ENCODE data around the gene VPS36.
"Not testable (repeated sequence)": the region's sequence is repeated elsewhere in the genome, so short reads cannot be mapped to it uniquely, and the experiment has no call there.

The VPS36 gene

DNA sequence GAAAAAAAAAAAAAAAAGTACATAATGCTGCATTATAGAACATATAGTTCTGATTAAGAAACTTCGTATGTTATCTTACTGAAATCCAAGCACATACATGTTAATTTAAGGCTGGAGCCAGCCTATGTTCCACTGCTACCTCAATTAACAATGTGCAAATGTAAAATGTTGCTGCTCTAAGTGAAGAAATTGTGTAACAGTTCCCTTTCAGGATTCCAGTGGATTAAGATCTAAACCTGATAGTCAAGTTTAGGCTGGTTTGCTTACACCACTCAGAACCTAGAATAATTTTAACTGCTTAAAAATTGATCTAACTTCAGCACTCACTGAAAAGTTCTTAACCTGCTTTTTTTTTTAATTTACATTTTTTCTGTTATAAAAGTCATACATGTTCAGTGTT lies 4.2 kb downstream of the VPS36 start:
- no peak for DNase-seq (ENCODE audit: low spot score)

DNA sequence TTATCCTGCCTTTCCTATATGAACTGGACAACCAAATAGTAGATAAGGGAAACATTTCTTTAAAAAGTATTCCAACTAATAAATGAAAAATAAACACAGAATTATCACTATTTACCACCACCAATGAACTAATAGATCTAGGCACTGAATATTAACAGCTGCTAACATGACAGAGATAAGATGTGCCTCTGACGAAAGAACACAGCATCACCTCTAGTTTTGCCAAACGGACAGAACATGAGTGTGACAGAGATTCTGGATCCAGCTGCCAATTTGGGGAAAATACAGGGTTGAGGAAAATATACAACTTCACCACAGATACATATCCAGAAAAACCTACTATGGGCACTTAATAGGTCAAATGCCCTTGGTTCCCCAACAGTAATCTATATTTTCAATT lies 18.0 kb downstream of the VPS36 start:
- DNase-seq (ENCODE audit: low spot score): no peak

DNA sequence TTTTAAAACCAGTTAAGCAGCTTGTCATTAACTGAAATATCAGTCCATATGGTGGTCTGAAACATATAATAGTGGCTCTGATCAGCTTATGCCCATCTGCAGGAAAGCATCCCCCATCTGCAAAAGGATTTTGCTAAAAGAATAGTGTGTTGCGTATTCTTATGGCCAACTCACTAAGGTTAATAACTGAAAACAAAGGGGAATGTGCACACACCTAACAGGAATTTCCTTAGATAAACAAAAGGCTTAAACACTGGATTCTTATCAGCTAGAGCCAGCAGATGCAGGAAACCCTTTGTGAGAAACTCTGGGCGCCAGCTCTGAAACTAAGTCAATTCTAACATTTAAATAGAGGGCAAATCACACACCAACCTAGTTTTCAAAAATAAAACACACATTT lies 22.1 kb downstream of the VPS36 start:
- no peak for DNase-seq (ENCODE audit: low spot score)

DNA sequence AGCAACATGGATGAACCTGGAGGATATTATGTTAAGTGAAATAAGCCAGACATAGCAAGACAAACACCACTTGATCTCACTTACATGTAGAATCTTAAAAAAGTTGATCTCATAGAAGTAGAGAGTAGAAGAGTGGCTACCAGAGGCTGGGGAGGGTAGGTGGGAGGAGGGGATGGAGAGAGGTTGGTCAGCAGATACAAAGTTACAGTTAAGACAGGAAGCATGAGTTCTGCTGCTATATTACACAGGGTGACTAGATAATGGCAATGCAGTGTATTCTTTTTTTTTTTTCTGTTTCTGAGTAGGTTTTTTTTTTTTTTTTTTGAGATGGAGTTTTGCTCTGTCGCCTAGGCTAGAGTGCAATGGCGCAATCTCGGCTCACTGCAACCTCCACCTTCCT lies 29.2 kb downstream of the VPS36 start:
- no peak for DNase-seq (ENCODE audit: low spot score)

DNA sequence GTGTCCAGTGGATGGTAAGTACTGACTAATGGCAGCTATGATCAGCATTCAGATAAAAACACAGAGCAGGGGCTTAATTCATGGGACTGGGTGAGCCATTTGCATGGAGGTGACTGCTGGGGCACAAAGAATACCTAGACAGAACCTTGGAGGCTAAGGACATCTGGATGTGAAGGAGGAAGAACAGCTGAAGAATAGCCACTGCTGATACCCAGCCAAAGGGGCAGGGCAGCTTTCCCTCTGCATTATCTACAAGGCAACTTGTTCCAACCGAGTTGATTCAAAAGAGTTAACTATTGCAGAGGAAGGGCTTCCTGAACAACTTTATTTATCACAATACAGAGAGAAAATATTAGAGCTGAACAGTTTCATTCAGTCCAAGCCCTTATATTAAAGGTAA lies 31.4 kb downstream of the VPS36 start:
- no peak for DNase-seq (ENCODE audit: low spot score)

DNA sequence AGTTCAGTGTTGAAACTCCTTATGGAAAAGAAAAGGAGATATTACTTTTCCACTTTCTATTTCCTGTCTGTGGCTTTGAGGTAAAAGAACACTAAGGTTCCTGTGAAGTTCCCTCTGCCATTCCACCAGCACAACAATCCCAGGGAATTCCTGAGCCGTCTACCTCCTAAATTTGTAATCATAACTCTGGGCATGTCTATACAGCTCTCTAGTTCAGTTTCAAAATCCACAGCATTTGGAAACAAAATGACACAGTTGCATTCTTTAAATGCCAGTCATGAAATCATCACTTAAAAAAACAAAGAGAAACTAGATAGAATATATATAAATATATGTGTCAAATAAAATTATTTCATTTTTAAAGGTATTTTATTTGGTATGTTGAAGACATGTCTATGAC lies 35.5 kb downstream of the VPS36 start:
- no peak for DNase-seq (ENCODE audit: low spot score)

DNA sequence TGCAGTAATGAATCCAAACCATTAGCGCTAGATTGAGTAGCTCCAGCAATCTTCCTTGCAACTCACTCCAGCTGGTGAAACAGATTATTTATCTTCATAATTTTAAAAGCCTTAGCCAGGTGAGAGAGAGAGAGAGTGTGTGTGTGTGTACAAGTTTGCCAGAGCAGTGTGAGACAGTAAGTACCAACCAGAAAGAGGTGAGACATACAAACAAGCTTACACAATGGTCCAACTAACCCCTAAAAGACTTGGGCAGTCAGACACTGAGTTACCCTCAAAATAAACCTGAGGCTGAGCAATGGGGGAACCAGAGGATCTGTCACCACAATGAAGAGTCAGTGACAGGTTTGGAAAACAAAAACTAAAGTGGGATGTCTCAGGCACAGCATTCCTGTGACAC lies 36.4 kb downstream of the VPS36 start:
- no peak for DNase-seq (ENCODE audit: low spot score)

DNA sequence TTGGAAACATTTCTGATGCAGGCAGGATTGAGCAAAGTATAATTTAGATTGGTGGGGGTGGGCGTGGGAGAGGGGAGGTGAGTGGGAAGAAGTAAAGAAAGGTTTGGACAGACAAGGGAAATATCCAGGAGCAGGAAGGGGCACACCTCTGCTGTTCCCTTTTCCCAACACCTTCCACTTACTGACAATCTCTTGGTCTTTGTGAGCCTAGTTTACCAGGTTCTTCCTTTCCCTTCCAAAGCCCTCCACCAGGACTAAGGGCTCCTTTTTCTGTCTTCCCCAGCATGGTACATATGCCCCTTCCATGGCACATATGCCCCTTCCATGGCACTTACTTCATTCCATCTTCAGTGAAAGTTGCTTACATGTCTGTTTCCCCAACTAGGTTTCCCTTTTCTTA lies 38.3 kb downstream of the VPS36 start:
- DNase-seq (ENCODE audit: low spot score): no peak

DNA sequence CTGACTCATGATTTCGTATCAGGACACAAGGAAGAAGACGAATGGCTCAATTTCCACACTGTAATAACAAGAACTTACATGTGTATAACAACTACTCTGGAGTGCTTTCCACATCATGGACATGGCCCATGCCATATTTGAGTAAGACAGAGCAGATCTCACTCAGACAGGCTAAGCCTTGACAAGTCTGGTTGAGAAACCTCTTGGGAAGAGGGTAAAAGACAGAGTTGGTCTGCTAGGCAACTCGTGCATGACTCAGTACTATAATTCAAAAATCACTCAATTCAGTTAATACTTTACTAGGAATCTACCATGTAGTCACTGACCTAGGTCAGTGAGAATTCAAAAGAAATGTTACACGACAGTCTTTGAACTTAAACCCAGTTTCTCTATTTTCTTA lies 38.8 kb downstream of the VPS36 start:
- no peak for DNase-seq (ENCODE audit: low spot score)

DNA sequence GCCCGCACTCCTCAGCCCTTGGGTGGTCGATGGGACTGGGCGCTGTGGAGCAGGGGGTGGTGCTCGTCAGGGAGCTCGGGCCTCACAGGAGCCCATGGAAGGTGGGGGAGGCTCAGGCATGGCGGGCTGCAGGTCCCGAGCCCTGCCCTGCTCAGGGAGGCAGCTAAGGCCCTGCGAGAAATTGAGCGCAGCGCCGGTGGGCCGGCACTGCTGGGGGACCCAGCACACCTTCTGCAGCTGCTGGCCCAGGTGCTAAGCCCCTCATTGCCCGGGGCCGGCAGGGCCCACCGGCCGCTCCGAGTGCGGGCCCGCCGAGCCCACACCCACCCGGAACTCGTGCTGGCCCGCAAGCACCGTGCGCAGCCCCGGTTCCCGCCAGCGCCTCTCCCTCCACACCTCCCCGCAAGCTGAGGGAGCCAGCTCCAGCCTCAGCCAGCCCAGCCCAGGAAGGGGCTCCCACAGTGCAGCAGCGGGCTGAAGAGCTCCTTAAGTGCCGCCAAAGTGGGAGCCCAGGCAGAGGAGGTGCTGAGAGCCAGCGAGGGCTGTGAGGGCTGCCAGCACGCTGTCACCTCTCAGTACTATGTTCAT lies 42.3 kb downstream of the VPS36 start:
- DNase-seq (ENCODE audit: low spot score): not testable (repeated sequence)

DNA sequence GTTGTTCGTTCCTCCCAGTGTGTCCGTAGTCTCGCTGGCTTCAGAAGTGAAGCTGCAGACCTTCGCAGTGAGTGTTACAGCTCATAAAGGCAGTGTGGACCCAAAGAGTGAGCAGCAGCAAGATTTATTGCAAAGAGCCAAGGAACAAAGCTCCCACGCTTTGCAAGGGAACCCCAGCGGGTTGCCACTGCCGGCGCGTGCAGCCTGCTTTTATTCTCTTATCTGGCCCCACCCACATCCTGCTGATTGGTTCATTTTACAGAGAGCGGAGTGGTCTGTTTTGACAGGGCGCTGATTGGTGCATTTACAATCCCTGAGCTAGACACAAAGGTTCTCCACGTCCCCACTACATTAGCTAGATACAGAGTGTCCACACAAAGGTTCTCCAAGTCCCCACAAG lies 43.0 kb downstream of the VPS36 start:
- DNase-seq (ENCODE audit: low spot score): not testable (repeated sequence)

DNA sequence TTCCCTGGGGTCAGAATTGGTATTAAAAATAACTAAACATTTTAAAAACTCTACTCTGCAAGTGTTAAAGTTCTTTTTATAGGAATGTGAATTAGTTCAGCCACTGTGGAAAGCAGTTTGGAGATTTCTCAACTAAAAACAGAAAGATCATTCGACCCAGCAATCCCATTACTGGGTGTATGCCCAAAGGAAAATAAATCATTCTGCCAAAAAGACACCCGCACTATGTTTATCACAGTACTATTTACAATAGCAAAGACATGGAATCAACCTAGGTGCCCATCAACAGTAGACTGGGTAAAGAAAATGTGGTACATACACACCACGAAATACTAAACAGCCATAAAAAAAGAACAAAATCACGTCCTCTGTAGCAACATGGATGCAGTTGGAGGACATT lies 43.8 kb downstream of the VPS36 start:
- DNase-seq (ENCODE audit: low spot score): no peak

DNA sequence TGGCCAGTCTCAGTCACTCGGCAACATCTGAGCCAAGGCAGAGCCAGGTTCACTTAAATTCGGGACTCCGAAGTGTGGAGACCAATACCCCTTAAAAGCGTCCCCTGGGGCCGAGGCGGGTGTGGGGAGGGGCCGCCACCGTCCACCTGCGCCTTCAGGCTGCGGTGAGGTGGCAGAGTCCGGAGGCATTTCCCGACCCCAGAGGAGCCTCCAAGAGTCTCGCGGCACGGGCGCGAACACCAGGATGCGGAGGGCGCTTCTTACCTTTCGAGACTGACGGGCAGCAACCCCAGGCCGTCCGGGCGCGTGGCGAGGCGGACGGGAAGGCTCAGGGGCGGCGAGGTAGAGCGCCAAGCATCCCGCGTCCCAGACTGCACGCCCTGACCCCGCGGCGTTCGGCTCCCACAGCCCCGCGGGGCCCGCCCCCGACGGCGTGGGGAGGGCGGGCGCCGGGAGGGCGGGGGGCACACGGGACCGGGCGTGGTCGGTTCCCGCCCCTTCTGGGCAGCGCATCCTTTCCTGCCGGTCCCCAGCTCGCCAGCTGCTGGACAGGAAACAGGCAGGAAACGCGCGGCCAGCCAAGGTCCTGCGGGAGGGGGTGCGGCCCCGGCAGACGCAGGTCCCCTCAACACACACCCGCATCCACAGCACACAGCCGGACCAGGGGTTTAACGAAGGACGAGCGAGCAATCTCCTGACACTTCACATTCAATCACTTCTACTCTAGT lies 44.5 kb downstream of the VPS36 start, which contains the start of gene THSD1:
Gene THSD1 (minus strand): TSS at position 406 of the 728 bp plus-strand sequence. CDS start 3,572 bp downstream, outside the sequence.
- DNase-seq (ENCODE audit: low spot score): peak; percentile 28

DNA sequence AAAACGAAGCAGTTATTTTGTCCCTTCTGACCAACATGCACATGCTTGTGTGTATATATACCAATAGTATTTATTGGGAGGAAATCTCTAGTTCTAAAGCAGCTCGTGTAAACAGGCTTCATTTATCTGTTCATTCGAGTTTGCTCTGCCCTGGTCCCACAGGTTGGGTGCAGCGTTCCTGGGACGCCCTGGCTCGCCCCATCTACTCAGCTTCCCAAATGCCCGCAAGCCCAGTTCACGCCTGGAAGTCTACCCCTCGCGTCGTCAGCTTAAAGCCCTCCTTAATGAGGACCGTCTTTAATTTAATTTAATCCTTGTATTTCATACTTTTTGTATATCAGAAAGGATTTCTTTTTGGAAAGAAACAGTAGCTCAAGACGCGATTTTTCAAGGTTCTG lies 45.1 kb downstream of the VPS36 start:
- DNase-seq (ENCODE audit: low spot score): no peak

DNA sequence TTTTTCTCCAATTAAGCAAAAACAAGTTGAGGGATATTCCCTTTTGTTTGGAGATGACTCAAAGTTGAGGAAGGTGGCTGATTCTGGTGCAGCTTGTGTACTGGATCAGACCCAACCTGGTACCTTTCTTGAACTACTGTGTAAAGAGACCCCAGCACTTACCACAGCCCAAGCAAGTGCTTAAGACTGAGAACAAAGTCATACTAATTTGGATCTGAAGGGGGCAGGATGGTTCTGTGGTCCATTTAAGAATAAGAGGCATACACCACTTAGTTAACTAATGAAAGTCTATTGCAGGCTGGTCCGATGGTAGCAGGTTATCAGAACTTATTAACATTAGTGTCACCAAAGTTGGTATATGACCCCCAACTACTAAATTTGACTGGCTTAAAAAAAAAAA lies 50.7 kb downstream of the VPS36 start:
- DNase-seq (ENCODE audit: low spot score): no peak

DNA sequence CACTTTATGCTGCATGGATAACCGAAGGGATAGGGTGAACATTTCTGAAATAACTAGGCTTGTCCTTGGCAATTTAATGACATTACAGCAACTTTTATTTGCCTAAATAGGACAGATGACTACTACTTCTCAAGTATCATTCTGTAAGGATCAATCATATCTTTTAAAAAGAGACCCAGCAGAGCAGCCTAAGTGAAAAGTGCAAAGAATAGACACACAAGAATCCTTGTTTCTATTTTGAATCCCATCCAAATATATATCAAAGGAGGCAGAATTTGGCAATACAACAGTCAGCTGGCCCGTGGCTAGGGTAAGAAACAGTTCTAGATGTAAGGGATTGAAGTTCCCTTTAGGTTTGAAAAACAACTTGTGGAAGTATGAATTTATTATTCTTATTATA lies 51.4 kb downstream of the VPS36 start:
- DNase-seq (ENCODE audit: low spot score): no peak

DNA sequence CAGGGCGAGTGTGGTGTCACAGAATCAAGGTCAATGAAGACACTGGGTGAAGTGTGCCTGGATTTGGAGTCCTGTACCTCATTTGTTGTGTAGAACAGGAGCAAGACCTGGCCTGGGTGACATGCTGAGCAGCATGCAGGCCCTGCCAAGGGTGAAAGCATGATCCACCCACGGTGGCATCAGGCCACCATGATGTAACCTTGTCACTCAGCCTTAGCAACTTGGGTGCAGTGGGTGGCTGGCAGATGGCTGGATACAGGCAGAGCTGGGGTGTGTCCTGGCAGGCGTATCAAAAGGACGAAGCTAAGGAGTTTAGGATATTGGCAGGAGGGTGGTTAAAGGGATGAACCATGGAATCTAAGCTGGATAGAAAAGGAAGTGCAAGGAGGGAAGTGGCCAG lies 54.7 kb downstream of the VPS36 start:
- no peak for DNase-seq (ENCODE audit: low spot score)

DNA sequence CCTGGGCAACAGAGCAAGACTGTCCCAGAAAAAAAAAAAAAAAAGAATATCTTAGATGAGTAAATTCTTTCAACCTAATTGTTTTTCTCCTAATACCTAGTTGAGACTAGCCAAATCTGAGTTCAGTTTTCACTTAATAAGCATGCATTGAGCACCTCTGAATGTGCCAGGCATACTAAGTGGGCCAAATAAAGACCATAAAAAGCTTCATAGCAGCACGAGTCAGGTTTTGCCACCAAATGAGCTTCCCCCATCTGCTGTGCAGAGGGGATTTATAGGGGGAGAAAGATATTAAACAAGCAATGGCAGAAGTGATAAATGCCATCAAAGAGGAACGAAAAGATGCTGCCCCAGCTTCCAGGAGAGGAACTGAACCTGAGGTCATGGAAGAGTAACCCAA lies 55.8 kb downstream of the VPS36 start:
- no peak for DNase-seq (ENCODE audit: low spot score)

DNA sequence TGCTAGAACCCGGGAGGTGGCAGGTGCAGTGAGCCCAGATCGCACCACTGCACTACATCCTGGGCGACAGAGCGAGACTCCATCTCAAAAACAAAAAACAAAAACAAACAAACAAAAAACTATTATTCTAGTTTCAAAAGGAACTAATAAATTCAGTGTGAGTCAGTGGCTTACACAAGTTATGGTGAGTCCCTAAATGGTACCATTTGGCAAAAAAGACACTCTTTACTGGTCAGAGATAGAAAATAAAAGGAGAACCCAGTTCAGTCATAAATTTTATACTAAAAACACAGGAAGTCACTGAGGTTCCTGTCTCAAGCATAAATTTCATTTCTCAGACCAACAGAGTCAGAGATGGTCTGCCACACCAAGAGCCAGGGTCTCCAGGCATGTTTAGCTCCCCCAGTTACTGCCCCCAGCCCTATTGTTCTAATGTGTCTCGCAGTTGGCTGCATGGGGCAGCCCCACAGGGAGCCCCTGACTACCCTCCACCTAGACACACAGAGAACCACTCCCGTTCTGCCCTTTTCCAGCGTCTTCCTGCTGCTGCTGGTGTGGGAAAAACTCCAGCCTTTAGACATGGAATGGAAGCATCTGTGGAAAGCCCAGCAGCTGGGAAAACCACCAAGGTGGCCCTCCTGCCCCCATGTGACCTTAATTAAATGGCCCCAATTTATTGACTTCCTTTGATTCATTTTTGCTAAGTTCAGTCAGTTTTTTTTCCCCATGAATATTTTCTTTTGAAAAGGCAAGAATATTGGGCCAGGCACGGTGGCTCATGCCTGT lies 56.7 kb downstream of the VPS36 start:
- no peak for DNase-seq (ENCODE audit: low spot score)

DNA sequence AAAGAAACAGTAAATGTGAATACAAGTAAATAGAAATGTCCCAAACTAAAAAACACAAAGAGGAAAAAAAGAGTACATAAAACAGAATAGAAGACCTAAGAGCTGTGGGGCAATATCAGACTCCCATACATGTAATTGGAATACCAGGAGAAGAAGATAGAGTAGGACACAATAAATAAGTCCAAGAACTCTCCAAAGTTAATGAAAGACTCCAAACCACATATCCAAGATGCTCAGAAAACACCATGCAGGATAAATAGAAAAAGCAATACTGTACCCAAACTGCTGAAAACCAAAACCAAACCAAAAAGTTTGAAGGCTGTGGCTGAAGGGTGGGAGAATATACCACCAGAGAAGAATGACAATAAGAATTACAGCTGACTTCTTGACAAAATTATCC lies 62.7 kb downstream of the VPS36 start:
- DNase-seq (ENCODE audit: low spot score): no peak

DNA sequence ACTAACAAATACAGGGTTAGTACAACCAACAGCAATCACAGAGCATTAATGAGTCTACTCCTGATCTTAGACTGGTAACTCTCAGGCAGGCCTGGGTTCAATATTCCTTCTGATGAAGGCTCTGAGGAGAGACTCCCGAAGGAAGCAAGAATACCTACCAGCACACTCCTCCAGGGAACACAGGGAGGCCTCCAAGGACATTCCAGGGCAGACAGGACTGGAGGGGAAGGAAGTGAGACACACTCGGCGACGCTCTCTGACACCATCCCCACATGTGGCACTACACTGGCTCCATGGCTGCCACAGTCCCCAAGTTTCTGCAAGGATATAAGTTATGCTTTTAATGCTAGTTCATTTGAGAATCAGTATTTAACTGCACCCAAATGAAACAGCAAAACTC lies 64.6 kb downstream of the VPS36 start:
- DNase-seq (ENCODE audit: low spot score): no peak

DNA sequence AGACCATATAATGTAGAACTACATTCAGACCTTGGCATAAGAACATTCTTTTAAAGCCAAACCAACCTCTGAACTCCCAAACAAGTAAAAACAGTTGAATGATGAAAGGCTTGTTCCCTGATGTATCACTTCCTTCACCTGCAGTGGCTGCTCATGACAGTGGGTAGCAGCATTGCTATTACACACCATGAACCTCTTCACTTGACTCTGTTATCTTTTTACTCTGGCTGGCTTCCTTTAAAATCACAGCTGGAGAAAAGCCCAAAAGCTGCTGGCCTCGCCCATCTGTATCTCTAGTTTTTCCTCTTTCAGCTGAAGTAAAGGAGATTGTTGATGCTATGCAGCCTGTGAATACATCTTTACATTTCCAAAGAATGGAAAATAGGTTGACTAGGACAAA lies 67.1 kb downstream of the VPS36 start:
- no peak for DNase-seq (ENCODE audit: low spot score)

DNA sequence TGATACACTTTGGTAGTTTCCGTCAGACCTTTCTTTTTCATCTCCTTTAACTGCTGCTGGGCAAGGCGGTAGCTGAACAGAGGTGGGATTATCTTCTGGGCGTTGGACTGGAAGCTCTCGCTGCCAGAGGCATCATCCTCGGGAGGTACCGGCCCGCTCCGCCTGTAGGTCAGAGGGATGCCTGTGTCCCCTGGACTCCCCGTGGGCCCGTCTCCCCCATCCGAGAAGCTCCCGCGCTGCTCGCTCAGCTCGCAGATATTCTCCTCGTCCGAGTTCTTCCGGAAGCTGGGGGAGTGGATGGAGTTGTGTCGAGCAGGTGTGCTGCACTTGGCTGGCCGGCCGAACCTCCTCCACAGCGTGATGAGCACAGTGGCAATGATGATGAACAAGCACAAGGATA lies 72.1 kb downstream of the VPS36 start:
- DNase-seq (ENCODE audit: low spot score): no peak
